Mucosa of rectum (tissue), 2 donors: Measurements from ENCODE around the gene FBH1.
A peak's percentile ranks its signal among the peaks of the same experiment; 100 is the strongest.
"Not testable (repeated sequence)": the region's sequence is repeated elsewhere in the genome, so short reads cannot be mapped to it uniquely, and the experiment has no call there.

Experiments
- H3K27ac ChIP-seq, 2 donors: one replicate each; pipeline ENCODE4 v1.7.0; 2013; ENCODE audit warnings: inconsistent platforms in 2 of 2, low read depth in 2 of 2, low read length in 2 of 2
- H3K27me3 ChIP-seq, 2 donors: one replicate each; pipeline ENCODE4 v1.7.0; 2013; ENCODE audit warnings: low read length in 2 of 2; ENCODE audit not compliant: control insufficient read depth in 2 of 2, insufficient read depth in 2 of 2
- H3K36me3 ChIP-seq, 2 donors: one replicate each; pipeline ENCODE4 v1.7.0; 2013; ENCODE audit warnings: low read length in 2 of 2; ENCODE audit not compliant: control insufficient read depth in 2 of 2, insufficient read depth in 2 of 2
- H3K4me1 ChIP-seq, 2 donors: one replicate each; pipeline ENCODE4 v1.7.0; 2013; ENCODE audit warnings: low read length in 2 of 2, mild to moderate bottlenecking in 1 of 2; ENCODE audit not compliant: control insufficient read depth in 2 of 2, insufficient read depth in 2 of 2
- H3K4me3 ChIP-seq, 2 donors: one replicate each; pipeline ENCODE4 v1.7.0; 2013; ENCODE audit warnings: low read length in 2 of 2
- H3K9ac ChIP-seq, 2 donors: one replicate each; pipeline ENCODE4 v1.7.0; 2013; ENCODE audit warnings: low read length in 2 of 2, low read depth in 1 of 2, mild to moderate bottlenecking in 1 of 2
- H3K9me3 ChIP-seq, 2 donors: one replicate each; pipeline ENCODE4 v1.7.0; 2013; ENCODE audit warnings: low read length in 2 of 2; ENCODE audit not compliant: control insufficient read depth in 2 of 2
- donor health status: healthy.
- donor health status: Normal muscosa, but diverticular disease.

Gene FBH1

GRCh38 chr10:5889624-5890451 lies at the start of gene FBH1, which contains the start of gene ANKRD16:
Gene FBH1 (plus strand): TSS chr10:5890243. CDS start chr10:5890346, 103 bp downstream.
Gene ANKRD16 (minus strand): TSS chr10:5889893. CDS start chr10:5889354, 539 bp downstream.
- H3K4me3 ChIP-seq, result peak within 1 kb of the TSS; percentile 83 to 93
- peaks cover 19 to 21% of the 10 kb centered on the region in 2 donors for H3K4me1 ChIP-seq
- peaks cover 11 to 18% of the 10 kb centered on the region in 2 donors for H3K36me3 ChIP-seq
- H3K9me3 ChIP-seq, result no peaks in the 10 kb centered on the region
- peak within 1 kb of the TSS; percentile 82 to 92 for H3K9ac ChIP-seq
- no peaks in the 10 kb centered on the region for H3K27me3 ChIP-seq
- H3K27ac ChIP-seq, result peak within 1 kb of the TSS; percentile 81 to 82

GRCh38 chr10:5840314-5841307 lies 49.4 kb upstream of the FBH1 start:
- H3K27me3 ChIP-seq, result no peaks in the 10 kb centered on the region
- peak overlapping the region in 1 of 2 donors; percentile 61 for H3K27ac ChIP-seq
- no peaks in the 10 kb centered on the region for H3K36me3 ChIP-seq
- no peak overlapping the region for H3K9ac ChIP-seq
- H3K4me3 ChIP-seq, result peak overlapping the region in 1 of 2 donors; percentile 5
- peaks cover 0 to 7% of the 10 kb centered on the region in 2 donors for H3K4me1 ChIP-seq
- H3K9me3 ChIP-seq, result no peaks in the 10 kb centered on the region

GRCh38 chr10:5841965-5842364 lies 48.1 kb upstream of the FBH1 start:
- Histone ChIP-seq H3K4me1 (peaks cover 0 to 7% of the 10 kb centered on the region in 2 donors), H3K4me3 (no peak overlapping the region), H3K9ac (no peak overlapping the region), H3K9me3 (no peaks in the 10 kb centered on the region), H3K27me3 (no peaks in the 10 kb centered on the region), H3K27ac (no peak overlapping the region), H3K36me3 (no peaks in the 10 kb centered on the region)

GRCh38 chr10:5843686-5844344 lies 46.2 kb upstream of the FBH1 start:
- peaks cover 0 to 7% of the 10 kb centered on the region in 2 donors for H3K4me1 ChIP-seq
- no peaks in the 10 kb centered on the region for H3K36me3 ChIP-seq
- H3K27ac ChIP-seq, result no peak overlapping the region
- H3K9ac ChIP-seq, result no peak overlapping the region
- no peaks in the 10 kb centered on the region for H3K27me3 ChIP-seq
- H3K4me3 ChIP-seq, result no peak overlapping the region
- H3K9me3 ChIP-seq, result no peaks in the 10 kb centered on the region

GRCh38 chr10:5844345-5845055 lies 45.5 kb upstream of the FBH1 start:
- Histone ChIP-seq H3K4me1 (peaks cover 0 to 7% of the 10 kb centered on the region in 2 donors), H3K27me3 (no peaks in the 10 kb centered on the region), H3K36me3 (no peaks in the 10 kb centered on the region), H3K27ac (no peak overlapping the region), H3K9ac (no peak overlapping the region), H3K9me3 (no peaks in the 10 kb centered on the region), H3K4me3 (no peak overlapping the region)

GRCh38 chr10:5846667-5847066 lies 43.4 kb upstream of the FBH1 start:
- not testable (repeated sequence) for H3K4me1 ChIP-seq

GRCh38 chr10:5854131-5854475 lies 35.9 kb upstream of the FBH1 start:
- H3K27ac ChIP-seq, result no peak overlapping the region
- H3K4me3 ChIP-seq, result no peak overlapping the region
- H3K27me3 ChIP-seq, result no peaks in the 10 kb centered on the region
- H3K9me3 ChIP-seq, result no peaks in the 10 kb centered on the region
- H3K4me1 ChIP-seq, result no peaks in the 10 kb centered on the region
- no peaks in the 10 kb centered on the region for H3K36me3 ChIP-seq
- H3K9ac ChIP-seq, result no peak overlapping the region

More at GRCh38 chr10:5846667-5847066, 43.4 kb upstream of the FBH1 start:
- H3K9ac ChIP-seq, H3K27ac ChIP-seq, H3K9me3 ChIP-seq, H3K36me3 ChIP-seq, H3K4me3 ChIP-seq, H3K27me3 ChIP-seq: not testable (repeated sequence)

GRCh38 chr10:5855979-5856700 lies 33.9 kb upstream of the FBH1 start:
- no peaks in the 10 kb centered on the region for H3K27me3 ChIP-seq
- H3K27ac ChIP-seq, result no peak overlapping the region
- H3K4me1 ChIP-seq, result no peaks in the 10 kb centered on the region
- no peak overlapping the region for H3K9ac ChIP-seq
- no peaks in the 10 kb centered on the region for H3K9me3 ChIP-seq
- no peaks in the 10 kb centered on the region for H3K36me3 ChIP-seq
- H3K4me3 ChIP-seq, result no peak overlapping the region

- no peaks in the 10 kb centered on the region for H3K9me3 ChIP-seq
- no peak overlapping the region for H3K9ac ChIP-seq
- H3K27me3 ChIP-seq, result no peaks in the 10 kb centered on the region
- no peak overlapping the region for H3K27ac ChIP-seq
- H3K36me3 ChIP-seq, result no peaks in the 10 kb centered on the region
- H3K4me3 ChIP-seq, result no peak overlapping the region
- no peaks in the 10 kb centered on the region for H3K4me1 ChIP-seq
These were observed 33.4 kb upstream of the FBH1 start for GRCh38 chr10:5856701-5857004.
